Trophoblast cell (in vitro differentiated cells and primary cell): Measurements from ENCODE around the gene NR2F1.

ENCODE experiments used
- DNase-seq, 2 donors: peaks; one replicate each; pipeline ENCODE4 v3.0.0-alpha.2; 2016
- H2AFZ ChIP-seq: 2 replicates; pipeline ENCODE4 v1.6.1; 2013; ENCODE audit warnings: low read length, moderate library complexity, mild to moderate bottlenecking; ENCODE audit not compliant: insufficient read depth, poor library complexity
- H2AK5ac ChIP-seq: 2 replicates; pipeline ENCODE4 v1.6.1; 2013; ENCODE audit warnings: mild to moderate bottlenecking, low read length
- H2BK120ac ChIP-seq: 2 replicates; pipeline ENCODE4 v1.6.1; 2013; ENCODE audit warnings: low read length, mild to moderate bottlenecking, moderate library complexity; ENCODE audit not compliant: insufficient read depth, poor library complexity
- H2BK12ac ChIP-seq: 2 replicates; pipeline ENCODE4 v1.6.1; 2013; ENCODE audit warnings: mild to moderate bottlenecking, low read length, moderate library complexity
- H2BK5ac ChIP-seq: 2 replicates; pipeline ENCODE4 v1.6.1; 2013; ENCODE audit warnings: low read length, low read depth, moderate library complexity, mild to moderate bottlenecking; ENCODE audit not compliant: poor library complexity
- H3K14ac ChIP-seq: 2 replicates; pipeline ENCODE4 v1.6.1; 2013; ENCODE audit warnings: mild to moderate bottlenecking, low read length
- H3K18ac ChIP-seq: 2 replicates; pipeline ENCODE4 v1.6.1; 2013; ENCODE audit warnings: mild to moderate bottlenecking, low read length
- H3K23ac ChIP-seq: 2 replicates; pipeline ENCODE4 v1.6.1; 2013; ENCODE audit warnings: low read length
- H3K27ac ChIP-seq: 2 replicates; pipeline ENCODE4 v1.5.1; 2013; ENCODE audit warnings: low read depth, mild to moderate bottlenecking, inconsistent platforms, low read length, moderate library complexity
- H3K27me3 ChIP-seq: 2 replicates; pipeline ENCODE4 v1.6.1; 2013; ENCODE audit warnings: inconsistent platforms, mild to moderate bottlenecking, low read length, moderate library complexity; ENCODE audit not compliant: insufficient read depth
- H3K36me3 ChIP-seq, 2 experiments: 1 replicate in 1 of 2; 2 replicates in 1 of 2; pipeline ENCODE4 v1.6.1; 2013; ENCODE audit warnings: low read length in 2 of 2, mild to moderate bottlenecking in 2 of 2, moderate library complexity in 1 of 2; ENCODE audit not compliant: insufficient read depth in 2 of 2, control insufficient read depth in 1 of 2
- H3K4ac ChIP-seq: 2 replicates; pipeline ENCODE4 v1.6.1; 2013; ENCODE audit warnings: low read depth, mild to moderate bottlenecking, low read length, moderate library complexity
- H3K4me1 ChIP-seq, 2 experiments: 1 replicate in 1 of 2; 2 replicates in 1 of 2; pipeline ENCODE4 v1.6.1; 2013; ENCODE audit warnings: low read length in 2 of 2, mild to moderate bottlenecking in 2 of 2, moderate library complexity in 1 of 2; ENCODE audit not compliant: insufficient read depth in 2 of 2, control insufficient read depth in 1 of 2
- H3K4me2 ChIP-seq: 2 replicates; pipeline ENCODE4 v1.6.1; 2013; ENCODE audit warnings: inconsistent platforms, mild to moderate bottlenecking, low read length, moderate library complexity
- H3K4me3 ChIP-seq: 2 replicates; pipeline ENCODE4 v1.5.1; 2013; ENCODE audit warnings: mild to moderate bottlenecking, low read depth, low read length, inconsistent platforms
- H3K79me1 ChIP-seq: one replicate; pipeline ENCODE4 v1.6.1; 2013; ENCODE audit warnings: low read length
- H3K79me2 ChIP-seq: 2 replicates; pipeline ENCODE4 v1.6.1; 2013; ENCODE audit warnings: low read length, mild to moderate bottlenecking; ENCODE audit not compliant: control insufficient read depth, insufficient read depth, poor library complexity
- H3K9ac ChIP-seq: 2 replicates; pipeline ENCODE4 v1.6.1; 2013; ENCODE audit warnings: mild to moderate bottlenecking, low read length
- H3K9me3 ChIP-seq: 2 replicates; pipeline ENCODE4 v1.6.1; 2013; ENCODE audit warnings: low read depth, mild to moderate bottlenecking, control low read depth, inconsistent platforms, low read length; ENCODE audit not compliant: insufficient read depth
- H4K12ac ChIP-seq: 2 replicates; pipeline ENCODE4 v1.6.1; 2013; ENCODE audit warnings: low read depth, mild to moderate bottlenecking, low read length, moderate library complexity
- H4K8ac ChIP-seq: 2 replicates; pipeline ENCODE4 v1.6.1; 2013; ENCODE audit warnings: low read depth, mild to moderate bottlenecking, low read length, moderate library complexity
- H4K91ac ChIP-seq: one replicate; pipeline ENCODE4 v1.6.1; 2013; ENCODE audit warnings: low read depth, mild to moderate bottlenecking, low read length, moderate library complexity
- WGBS: extraction: QIAGEN DNeasy Blood & Tissue Kit; methylation state at CpG from one replicate; pipeline ENCODE4 v1.1.7; 2013; ENCODE audit warnings: missing lambda C conversion rate; ENCODE audit not compliant: insufficient read length, insufficient coverage; ENCODE audit errors: extremely low coverage; 5-methylcytosine and 5-hydroxymethylcytosine counted together

NR2F1 gene

DNA sequence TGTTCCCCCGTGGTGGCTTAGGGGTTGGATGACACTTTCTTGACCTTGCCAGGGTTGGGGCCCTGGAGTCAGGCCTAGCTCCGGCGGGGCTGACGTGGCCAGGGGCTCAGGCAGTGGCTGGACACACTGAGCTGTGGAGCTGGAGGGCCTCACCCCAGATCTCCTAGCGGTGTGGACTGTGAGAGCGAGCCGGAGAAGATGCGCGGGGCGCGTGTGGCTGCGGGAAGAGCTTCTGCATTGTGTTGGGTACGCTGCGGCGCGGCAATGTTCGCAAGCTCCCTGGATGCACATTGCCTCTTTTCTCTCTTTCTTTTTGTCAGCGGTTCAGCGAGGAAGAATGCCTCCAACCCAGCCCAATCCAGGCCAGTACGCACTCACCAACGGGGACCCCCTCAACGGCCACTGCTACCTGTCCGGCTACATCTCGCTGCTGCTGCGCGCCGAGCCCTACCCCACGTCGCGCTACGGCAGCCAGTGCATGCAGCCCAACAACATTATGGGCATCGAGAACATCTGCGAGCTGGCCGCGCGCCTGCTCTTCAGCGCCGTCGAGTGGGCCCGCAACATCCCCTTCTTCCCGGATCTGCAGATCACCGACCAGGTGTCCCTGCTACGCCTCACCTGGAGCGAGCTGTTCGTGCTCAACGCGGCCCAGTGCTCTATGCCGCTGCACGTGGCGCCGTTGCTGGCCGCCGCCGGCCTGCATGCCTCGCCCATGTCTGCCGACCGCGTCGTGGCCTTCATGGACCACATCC is 4.8 kb downstream of the NR2F1 start:
- Histone ChIP-seq H3K18ac (no peak overlapping the region), H4K8ac (no peak overlapping the region), H3K14ac (no peak overlapping the region), H3K36me3 (no peaks in the 10 kb centered on the region), H2BK120ac (no peak overlapping the region), H3K27me3 (peaks cover 66% of the 10 kb centered on the region), H2BK12ac (no peak overlapping the region), H3K23ac (no peak overlapping the region), H2AFZ (no peak overlapping the region), H3K4ac (no peak overlapping the region), H3K9me3 (peaks cover 4% of the 10 kb centered on the region), H3K4me2 (no peak overlapping the region), H3K27ac (no peak overlapping the region), H2AK5ac (no peak overlapping the region), H3K4me3 (no peak overlapping the region), H3K79me2 (no peaks in the 10 kb centered on the region), H3K79me1 (no peaks in the 10 kb centered on the region), H4K91ac (no peak overlapping the region), H3K9ac (no peak overlapping the region), H3K4me1 (peaks cover 3 to 9% of the 10 kb centered on the region in 2 experiments), H4K12ac (no peak overlapping the region), H2BK5ac (no peak overlapping the region)
- no peak for DNase-seq
- no CpG with 5 or more reads among the region's 59 CpGs for WGBS

DNA sequence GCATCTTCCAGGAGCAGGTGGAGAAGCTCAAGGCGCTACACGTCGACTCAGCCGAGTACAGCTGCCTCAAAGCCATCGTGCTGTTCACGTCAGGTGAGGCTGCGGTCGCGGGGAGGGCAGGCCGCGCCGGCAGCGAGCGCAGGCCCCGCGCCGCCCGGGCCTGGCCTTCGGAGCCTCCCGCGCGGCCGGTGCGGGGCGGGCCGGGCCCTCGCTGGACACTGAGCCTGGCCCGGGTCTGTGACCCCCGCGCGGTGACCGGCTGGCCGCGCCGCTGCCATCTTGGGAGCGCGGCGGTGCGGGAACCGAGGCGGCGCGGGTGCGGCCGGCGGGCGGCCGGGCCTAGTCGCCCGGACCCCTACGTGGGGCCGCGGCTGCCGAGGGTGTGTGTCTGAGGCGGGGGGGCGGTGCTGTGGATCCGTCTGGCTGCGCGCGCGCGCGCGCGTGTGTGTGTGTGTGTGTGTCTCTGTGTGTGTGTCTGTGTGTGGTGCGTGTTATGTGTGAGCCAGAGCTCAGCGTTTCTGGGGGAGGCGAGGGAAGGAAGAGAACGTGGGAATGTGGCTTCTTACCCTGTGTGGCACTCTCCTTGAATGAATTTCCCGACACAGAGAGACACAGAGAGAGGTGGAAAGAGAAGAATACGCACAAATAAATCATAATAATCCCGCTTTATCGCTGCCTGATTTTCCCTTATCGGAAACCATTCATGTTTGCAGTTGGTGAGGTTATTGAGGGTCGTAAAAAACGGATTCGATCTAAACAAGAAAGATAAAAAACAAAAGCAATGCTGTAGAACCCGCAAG is 5.5 kb downstream of the NR2F1 start:
- Histone ChIP-seq H2BK5ac (no peak overlapping the region), H3K79me2 (no peaks in the 10 kb centered on the region), H2BK12ac (no peak overlapping the region), H3K36me3 (no peaks in the 10 kb centered on the region), H3K14ac (no peak overlapping the region), H2AK5ac (no peak overlapping the region), H3K18ac (no peak overlapping the region), H3K4ac (no peak overlapping the region), H3K4me2 (no peak overlapping the region), H3K27me3 (peaks cover 68% of the 10 kb centered on the region), H3K9ac (no peak overlapping the region), H3K27ac (no peak overlapping the region), H3K4me1 (peaks cover 3 to 9% of the 10 kb centered on the region in 2 experiments), H3K4me3 (no peak overlapping the region), H3K79me1 (no peaks in the 10 kb centered on the region), H2BK120ac (no peak overlapping the region), H2AFZ (no peak overlapping the region), H4K12ac (no peak overlapping the region), H4K8ac (no peak overlapping the region), H3K23ac (no peak overlapping the region), H3K9me3 (peaks cover 7% of the 10 kb centered on the region), H4K91ac (no peak overlapping the region)
- whole genome bisulfite sequencing, result no CpG with 5 or more reads among the region's 78 CpGs
- no peak for DNase-seq

DNA sequence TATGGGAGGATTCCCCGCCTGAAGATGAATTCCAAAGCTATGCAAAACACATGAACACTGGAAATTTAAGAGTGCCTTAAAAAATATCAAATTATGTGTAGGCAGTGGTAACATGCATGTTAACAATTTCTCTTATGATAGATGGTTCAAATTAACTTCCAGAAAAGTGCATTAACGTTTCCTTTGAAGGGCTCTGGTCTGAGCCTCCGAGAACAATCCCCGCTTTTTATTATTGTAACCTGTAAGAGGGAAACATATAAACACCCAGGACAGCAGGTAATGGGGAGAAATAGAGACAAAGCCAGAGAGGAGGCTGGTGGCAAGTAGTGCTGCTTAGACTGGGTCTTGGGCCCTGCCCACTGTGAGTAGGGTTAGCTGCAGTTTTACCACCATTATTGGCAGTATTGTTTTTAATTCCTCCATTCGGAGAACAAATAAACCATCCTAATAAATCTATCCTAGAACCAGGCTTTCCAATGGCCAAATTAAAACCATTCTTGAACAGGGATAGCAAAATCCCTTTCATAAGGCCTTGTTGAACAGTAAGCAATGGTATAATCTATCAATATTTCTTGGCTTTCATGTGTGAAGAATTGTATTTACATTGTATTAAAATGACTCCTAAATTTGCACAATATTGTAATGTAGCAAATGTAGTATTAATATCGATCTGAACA is 6.3 kb downstream of the NR2F1 start:
- H3K79me2 ChIP-seq, result no peaks in the 10 kb centered on the region
- no peak overlapping the region for H2BK120ac ChIP-seq
- H3K36me3 ChIP-seq, result no peaks in the 10 kb centered on the region
- no peak overlapping the region for H3K23ac ChIP-seq
- H3K27ac ChIP-seq, result no peak overlapping the region
- no peak overlapping the region for H3K18ac ChIP-seq
- no peak overlapping the region for H3K4me3 ChIP-seq
- no peak overlapping the region for H2AFZ ChIP-seq
- no CpG with 5 or more reads among the region's 6 CpGs for WGBS
- H4K91ac ChIP-seq, result no peak overlapping the region
- H3K9me3 ChIP-seq, result peaks cover 7% of the 10 kb centered on the region
- H2AK5ac ChIP-seq, result no peak overlapping the region
- no peaks in the 10 kb centered on the region for H3K79me1 ChIP-seq
- no peak overlapping the region for H3K4me2 ChIP-seq
- peaks cover 66% of the 10 kb centered on the region for H3K27me3 ChIP-seq
- peaks cover 3 to 8% of the 10 kb centered on the region in 2 experiments for H3K4me1 ChIP-seq
- H4K8ac ChIP-seq, result no peak overlapping the region
- no peak overlapping the region for H4K12ac ChIP-seq
- no peak overlapping the region for H3K14ac ChIP-seq
- H3K4ac ChIP-seq, result no peak overlapping the region
- H2BK5ac ChIP-seq, result no peak overlapping the region
- no peak overlapping the region for H3K9ac ChIP-seq
- no peak overlapping the region for H2BK12ac ChIP-seq
- no peak for DNase-seq

DNA sequence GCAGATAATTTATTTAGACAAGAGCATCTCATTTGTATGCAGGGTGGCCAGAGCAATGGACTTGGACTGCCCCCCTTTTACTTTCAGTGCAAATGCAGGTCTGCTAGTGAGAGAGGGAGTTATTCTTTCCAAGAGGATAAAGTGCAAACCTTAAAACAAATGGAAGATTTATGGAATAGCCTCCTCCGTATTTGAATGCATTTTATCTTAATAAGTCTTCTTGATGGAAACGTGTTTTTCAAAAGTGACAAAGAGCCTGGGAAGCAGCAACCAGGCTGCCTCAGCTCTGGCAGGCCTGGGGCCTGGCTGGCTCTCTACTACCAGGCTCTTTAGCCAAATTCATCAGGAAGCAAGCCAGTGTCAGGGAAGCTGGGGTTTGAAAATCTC is 6.8 kb downstream of the NR2F1 start:
- no peaks in the 10 kb centered on the region for H3K36me3 ChIP-seq
- no peak overlapping the region for H3K14ac ChIP-seq
- peaks cover 67% of the 10 kb centered on the region for H3K27me3 ChIP-seq
- no peak overlapping the region for H2BK120ac ChIP-seq
- no peak overlapping the region for H3K9ac ChIP-seq
- no peak overlapping the region for H2AK5ac ChIP-seq
- H3K4ac ChIP-seq, result no peak overlapping the region
- H3K4me1 ChIP-seq, result peaks cover 5 to 10% of the 10 kb centered on the region in 2 experiments
- no peak overlapping the region for H3K27ac ChIP-seq
- H3K4me3 ChIP-seq, result no peak overlapping the region
- no peak overlapping the region for H4K12ac ChIP-seq
- no CpG with 5 or more reads among the region's 2 CpGs for WGBS
- H3K23ac ChIP-seq, result no peak overlapping the region
- H3K9me3 ChIP-seq, result peaks cover 9% of the 10 kb centered on the region
- H2AFZ ChIP-seq, result no peak overlapping the region
- H4K8ac ChIP-seq, result no peak overlapping the region
- no peak overlapping the region for H3K4me2 ChIP-seq
- no peaks in the 10 kb centered on the region for H3K79me2 ChIP-seq
- H2BK12ac ChIP-seq, result no peak overlapping the region
- H4K91ac ChIP-seq, result no peak overlapping the region
- DNase-seq, result no peak
- no peak overlapping the region for H3K18ac ChIP-seq
- no peaks in the 10 kb centered on the region for H3K79me1 ChIP-seq
- H2BK5ac ChIP-seq, result no peak overlapping the region
